ENCODE results near the gene FAM110D.

FAM110D gene

GRCh38 chr1:26190373-26190987, 31.6 kb downstream of the FAM110D start, which contains the start of gene CATSPER4:
CATSPER4 (plus strand) TSS chr1:26190602; CDS start chr1:26190628, 26 bp downstream.
- no peak for DNase-seq

DNA sequence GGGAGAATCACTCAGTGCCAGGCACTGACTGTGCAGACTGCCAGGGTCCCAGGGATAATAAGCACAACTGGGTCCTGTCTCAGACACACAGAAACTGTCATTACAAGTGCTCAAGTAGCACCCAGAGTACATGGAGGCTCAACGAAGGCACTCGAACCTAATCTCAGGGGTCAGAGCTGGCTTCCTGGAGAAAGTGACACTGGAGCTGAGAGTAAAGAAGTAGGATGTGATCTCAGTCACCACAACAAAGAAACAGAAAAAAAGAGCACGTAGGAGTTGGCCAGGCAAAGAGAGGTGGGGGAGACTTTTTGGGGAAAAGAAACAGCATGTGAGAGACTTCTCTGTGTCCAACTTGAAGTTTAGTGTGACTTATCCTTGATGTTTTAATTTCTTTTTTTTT, 32.9 kb downstream of the FAM110D start:
- DNase-seq: no peak

DNA sequence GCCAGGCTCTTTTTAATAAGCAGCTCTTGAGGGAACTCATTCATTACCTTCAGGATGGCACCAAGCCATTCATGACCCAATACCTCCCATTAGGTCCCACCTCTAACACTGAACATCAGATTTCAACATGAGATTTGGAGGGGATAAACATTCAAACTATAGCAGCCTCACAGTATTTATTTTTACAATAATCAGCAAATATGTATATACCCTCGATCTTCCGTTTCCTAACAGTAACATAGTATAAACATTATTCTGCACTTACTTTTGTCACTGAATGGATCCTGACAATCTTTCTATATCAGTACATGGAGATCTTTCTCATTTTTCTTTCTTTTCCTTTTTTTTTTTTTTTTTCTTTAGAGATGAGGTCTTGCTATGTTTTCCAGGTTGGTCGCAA, 36.9 kb downstream of the FAM110D start:
- DNase-seq: no peak

GRCh38 chr1:26197301-26197700, 38.4 kb downstream of the FAM110D start:
- DNase-seq: no peak

DNA sequence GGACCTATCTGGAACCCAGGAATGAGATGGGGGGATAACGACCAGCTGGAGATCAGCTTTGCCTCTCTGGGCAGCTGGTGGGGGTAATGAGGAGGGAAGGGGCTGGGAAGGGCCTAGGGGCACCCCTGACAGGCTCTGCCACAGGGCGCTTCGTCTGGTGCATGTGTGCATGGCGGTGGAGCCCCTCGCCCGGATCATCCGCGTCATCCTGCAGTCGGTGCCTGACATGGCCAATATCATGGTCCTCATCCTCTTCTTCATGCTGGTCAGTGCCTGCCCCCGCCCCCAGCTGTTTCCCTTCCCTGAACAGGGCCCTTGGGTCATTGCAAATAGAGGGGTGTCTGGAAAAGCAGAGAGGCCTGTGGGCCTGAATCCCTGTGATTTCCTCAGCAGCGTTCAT, 38.9 kb downstream of the FAM110D start:
- DNase-seq: no peak

- DNase-seq: no peak
Measured at GRCh38 chr1:26200413-26200812, 41.5 kb downstream of the FAM110D start.

DNA sequence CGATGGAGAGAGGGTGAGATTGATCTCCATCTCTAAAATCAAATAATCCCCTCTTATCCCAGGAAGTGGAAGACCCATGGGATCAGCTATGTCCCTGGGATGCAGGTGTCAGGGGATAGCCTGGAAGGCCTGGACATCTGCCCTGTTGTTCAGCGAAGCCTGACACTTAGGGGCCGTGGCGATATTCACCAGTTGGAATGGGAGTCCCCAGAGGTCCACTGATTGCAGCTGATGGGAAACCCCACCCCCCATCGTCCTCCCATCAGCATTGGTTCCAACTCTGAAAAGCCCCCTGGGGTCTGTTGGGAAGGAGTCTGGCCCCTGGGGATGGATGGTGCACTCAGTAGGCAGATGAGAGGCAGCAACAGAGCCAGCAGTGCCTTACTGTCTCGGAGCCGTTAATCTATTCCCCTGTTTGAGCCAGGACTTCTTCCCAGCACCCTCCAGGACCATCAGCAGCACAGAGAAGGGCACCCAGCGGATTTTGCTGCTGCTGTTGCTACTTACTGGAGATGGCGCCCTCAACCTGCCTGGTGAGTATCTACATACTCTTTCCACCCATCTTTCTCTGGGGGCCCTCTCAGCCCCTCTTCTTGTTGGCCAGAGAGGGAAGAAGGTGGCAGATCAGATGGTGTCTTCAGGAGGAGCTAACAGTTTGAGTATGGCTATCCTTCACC, 44.9 kb downstream of the FAM110D start:
- no peak for DNase-seq

DNA sequence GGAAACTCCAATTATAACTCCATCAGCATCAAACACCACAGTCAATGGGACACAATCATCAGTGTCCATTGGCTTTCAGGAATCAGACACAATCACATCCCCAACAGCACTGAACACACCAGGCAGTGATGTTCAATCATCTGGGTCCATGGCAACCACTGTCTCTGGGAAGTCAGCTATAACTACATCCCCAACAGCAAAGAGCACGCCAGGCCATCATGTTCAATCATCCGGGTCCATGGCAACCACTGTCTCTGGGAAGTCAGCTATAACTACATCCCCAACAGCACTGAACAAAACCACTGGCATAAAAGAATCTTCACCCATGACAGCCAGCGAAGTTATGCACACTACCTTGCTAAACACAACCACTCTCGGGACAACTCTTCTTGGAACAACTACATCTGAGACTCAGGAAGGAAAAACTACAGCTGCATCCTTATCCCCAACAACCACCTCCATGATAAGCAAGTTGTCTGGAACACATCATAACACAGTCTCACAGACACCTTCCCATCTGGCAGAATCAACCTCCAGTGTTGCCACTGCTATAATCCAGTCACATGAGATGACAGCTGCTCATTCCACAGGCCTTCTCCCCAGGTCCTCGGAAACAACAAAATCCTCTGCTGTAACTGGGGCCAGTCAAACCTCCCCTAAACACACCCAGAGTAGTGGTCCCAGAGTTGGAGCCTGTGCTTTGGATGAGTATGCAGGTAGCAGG, 51.4 kb downstream of the FAM110D start:
- DNase-seq: no peak

DNA sequence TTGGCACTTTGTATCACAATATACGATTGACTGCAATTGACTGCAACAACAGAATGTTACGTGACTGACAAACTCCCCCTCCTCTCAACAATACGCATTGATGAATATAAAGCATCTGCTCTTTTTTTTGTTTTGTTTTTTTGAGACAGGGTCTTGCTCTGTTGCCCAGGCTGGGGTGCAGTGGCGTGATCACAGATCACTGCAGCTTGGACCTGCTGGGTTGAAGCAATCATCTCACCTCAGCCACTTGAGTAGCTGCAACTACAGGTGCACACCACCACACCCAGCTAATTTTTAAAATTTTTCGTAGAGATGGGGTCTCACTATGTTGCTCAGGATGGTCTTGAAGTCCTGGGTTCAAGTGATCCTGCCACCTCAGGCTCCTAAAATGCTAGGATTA, 53.8 kb downstream of the FAM110D start:
- no peak for DNase-seq

DNA sequence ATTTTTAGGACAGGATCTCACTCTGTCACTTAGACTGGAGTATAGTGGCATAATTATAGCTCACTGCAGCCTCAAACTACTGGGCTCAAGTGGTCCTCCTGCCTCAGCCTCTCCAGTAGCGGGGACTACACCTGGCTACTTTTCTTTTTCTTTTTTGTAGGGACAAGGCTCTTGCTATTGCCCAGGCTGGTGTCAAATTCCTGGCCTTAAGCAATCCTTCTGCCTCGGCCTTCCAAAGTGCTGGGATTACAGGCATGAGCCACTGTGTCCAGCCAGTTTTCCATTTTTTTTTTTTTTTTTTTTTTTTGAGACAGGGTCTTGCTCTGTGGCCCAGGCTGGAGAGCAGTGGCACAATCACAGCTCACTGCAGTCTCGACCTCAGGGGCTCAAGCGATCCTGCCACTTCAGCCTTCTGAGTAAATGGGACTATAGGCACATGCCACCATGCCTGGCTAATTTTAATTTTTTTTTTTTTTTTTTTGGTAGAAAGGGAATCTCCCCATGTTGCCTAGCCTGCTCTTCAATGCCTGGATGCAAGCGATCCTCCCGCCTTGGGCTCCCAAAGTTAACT, 54.5 kb downstream of the FAM110D start:
- no peak for DNase-seq

All from effector CD8-positive, alpha-beta T cell (primary cell).